ENCODE measurements around the gene PRM2.

DNA sequence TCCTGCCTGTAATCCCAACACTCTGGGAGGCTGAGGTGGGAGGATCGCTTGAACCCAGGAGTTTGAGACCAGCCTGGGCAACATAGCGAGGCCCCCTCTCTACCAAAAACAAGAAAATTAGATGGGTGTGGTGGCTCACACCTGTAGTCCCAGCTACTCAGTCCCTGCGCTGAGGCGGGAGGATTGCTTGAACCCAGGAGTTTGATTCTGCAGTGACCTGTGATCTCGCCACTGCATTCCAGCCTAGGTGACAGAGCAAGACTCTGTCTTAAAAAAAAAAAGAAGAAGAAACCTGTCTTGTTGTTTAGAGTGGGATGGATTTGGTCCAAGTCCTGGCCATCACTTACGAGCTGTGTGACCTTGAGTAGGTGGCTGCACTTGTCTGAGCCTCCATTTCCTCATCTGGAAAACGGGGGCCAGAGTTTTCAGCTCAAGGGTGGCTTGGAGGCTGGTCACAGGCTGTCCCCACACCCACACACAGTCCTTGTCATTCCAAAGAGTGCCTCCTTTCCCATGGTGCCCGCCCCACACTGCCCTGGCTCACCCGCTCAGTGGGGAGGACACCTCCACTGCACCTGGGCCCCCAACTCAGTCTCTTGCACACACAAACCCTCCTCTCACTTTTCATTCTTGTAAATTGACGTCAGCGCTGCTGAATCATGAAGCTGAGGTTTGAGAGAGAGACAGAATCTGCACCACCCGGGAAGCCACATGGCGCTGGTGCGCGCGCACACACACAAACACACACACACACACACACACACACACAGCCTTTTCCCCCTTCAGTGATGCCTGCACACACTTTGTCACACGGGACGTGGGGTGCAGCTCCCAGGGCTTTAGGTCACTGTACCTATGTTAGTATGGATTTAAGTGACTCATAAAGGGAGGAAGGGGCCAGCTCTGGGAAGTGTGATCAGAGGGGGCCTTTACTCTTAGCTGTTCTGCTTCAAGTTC is 24.5 kb downstream of the PRM2 start:
- no peak for TF ChIP-seq JUNB (IDR thresholded peaks at IDR 0.05)
- TF ChIP-seq BHLHE40 (IDR thresholded peaks at IDR 0.05; ENCODE audit: low read depth, low read length), result no peak
- TF ChIP-seq, protein P1, sequence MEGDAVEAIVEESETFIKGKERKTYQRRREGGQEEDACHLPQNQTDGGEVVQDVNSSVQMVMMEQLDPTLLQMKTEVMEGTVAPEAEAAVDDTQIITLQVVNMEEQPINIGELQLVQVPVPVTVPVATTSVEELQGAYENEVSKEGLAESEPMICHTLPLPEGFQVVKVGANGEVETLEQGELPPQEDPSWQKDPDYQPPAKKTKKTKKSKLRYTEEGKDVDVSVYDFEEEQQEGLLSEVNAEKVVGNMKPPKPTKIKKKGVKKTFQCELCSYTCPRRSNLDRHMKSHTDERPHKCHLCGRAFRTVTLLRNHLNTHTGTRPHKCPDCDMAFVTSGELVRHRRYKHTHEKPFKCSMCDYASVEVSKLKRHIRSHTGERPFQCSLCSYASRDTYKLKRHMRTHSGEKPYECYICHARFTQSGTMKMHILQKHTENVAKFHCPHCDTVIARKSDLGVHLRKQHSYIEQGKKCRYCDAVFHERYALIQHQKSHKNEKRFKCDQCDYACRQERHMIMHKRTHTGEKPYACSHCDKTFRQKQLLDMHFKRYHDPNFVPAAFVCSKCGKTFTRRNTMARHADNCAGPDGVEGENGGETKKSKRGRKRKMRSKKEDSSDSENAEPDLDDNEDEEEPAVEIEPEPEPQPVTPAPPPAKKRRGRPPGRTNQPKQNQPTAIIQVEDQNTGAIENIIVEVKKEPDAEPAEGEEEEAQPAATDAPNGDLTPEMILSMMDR (IDR thresholded peaks at IDR 0.05), result no peak
- TF ChIP-seq, protein P2, sequence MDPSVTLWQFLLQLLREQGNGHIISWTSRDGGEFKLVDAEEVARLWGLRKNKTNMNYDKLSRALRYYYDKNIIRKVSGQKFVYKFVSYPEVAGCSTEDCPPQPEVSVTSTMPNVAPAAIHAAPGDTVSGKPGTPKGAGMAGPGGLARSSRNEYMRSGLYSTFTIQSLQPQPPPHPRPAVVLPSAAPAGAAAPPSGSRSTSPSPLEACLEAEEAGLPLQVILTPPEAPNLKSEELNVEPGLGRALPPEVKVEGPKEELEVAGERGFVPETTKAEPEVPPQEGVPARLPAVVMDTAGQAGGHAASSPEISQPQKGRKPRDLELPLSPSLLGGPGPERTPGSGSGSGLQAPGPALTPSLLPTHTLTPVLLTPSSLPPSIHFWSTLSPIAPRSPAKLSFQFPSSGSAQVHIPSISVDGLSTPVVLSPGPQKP (IDR thresholded peaks at IDR 0.05; ENCODE audit: low read depth, low read length), result no peak
- TF ChIP-seq TP53 (CRISPR knock-in tag; IDR thresholded peaks at IDR 0.05), result no peak
- TF ChIP-seq ESRRA (IDR thresholded peaks at IDR 0.05; ENCODE audit: borderline replicate concordance, low read length), result no peak
- TF ChIP-seq MYC (IDR thresholded peaks at IDR 0.05; ENCODE audit: borderline replicate concordance, low read length), result no peak
- no peak for TF ChIP-seq EP300 (IDR thresholded peaks at IDR 0.05)
- no peak for TF ChIP-seq SREBF2 (IDR thresholded peaks at IDR 0.05)
- no peak for TF ChIP-seq POLR2AphosphoS2 (conservative IDR thresholded peaks at IDR 0.05; ENCODE audit: low read length)

Measured in A549 (cell line).